SK-N-SH treated with all-trans-retinoic acid at 6 μM for 48 hours (cell line): ENCODE results near the gene SCFD2.

ENCODE experiments used
- ATAC-seq: fragments of 200-7000 bp; cut with Tn5 transposase; 3 replicates; pipeline ENCODE4 v1.9.1; 2020; ENCODE audit warnings: mild to moderate bottlenecking, moderate library complexity
- ARNTL ChIP-seq: fragments of 450-650 bp; formaldehyde crosslinking; IDR thresholded peaks from 2 replicates; pipeline ENCODE4 v1.5.0; 2020; ENCODE audit warnings: low read depth, mild to moderate bottlenecking, moderate library complexity, borderline replicate concordance
- BACH2 ChIP-seq: fragments of 250-450 bp; sonication (Bioruptor Pico); IDR thresholded peaks from 2 replicates; pipeline ENCODE4 v1.9.0; 2021; ENCODE audit warnings: mild to moderate bottlenecking, borderline replicate concordance
- CREB5 ChIP-seq: fragments of 250-450 bp; sonication (Bioruptor Pico); IDR thresholded peaks from 2 replicates; pipeline ENCODE4 v1.5.1; 2020; ENCODE audit warnings: low read depth, mild to moderate bottlenecking, moderate library complexity
- CSDC2 ChIP-seq: fragments of 250-450 bp; sonication (Bioruptor Pico); IDR thresholded peaks from 2 replicates; pipeline ENCODE4 v1.5.0; 2020; ENCODE audit warnings: mild to moderate bottlenecking, moderate library complexity
- GLIS3 ChIP-seq: fragments of 250-450 bp; sonication (Bioruptor Pico); IDR thresholded peaks from 2 replicates; pipeline ENCODE4 v1.5.0; 2020; ENCODE audit warnings: mild to moderate bottlenecking, moderate library complexity
- OSR1 ChIP-seq: fragments of 250-450 bp; sonication (Bioruptor Pico); IDR thresholded peaks from 2 replicates; pipeline ENCODE4 v1.8.0; 2022; ENCODE audit warnings: moderate library complexity, mild to moderate bottlenecking, inconsistent platforms
- POU6F1 ChIP-seq: fragments of 250-450 bp; sonication (Bioruptor Pico); IDR thresholded peaks from 2 replicates; pipeline ENCODE4 v1.8.0; 2021; ENCODE audit warnings: low read depth, mild to moderate bottlenecking, moderate library complexity, borderline replicate concordance
- PPARA ChIP-seq: fragments of 250-450 bp; sonication (Bioruptor Pico); IDR thresholded peaks from 2 replicates; pipeline ENCODE4 v1.5.0; 2020; ENCODE audit warnings: mild to moderate bottlenecking, borderline replicate concordance
- RARB ChIP-seq: fragments of 250-450 bp; sonication (Bioruptor Pico); IDR thresholded peaks from 2 replicates; pipeline ENCODE4 v1.8.0; 2021; ENCODE audit warnings: mild to moderate bottlenecking, moderate library complexity
- SNAI2 ChIP-seq: fragments of 250-450 bp; sonication (Bioruptor Pico); IDR thresholded peaks from 2 replicates; pipeline ENCODE4 v1.5.0; 2020; ENCODE audit warnings: mild to moderate bottlenecking, moderate library complexity
- TOX ChIP-seq: fragments of 250-450 bp; sonication (Bioruptor Pico); IDR thresholded peaks from 2 replicates; pipeline ENCODE4 v1.8.0; 2021; ENCODE audit warnings: mild to moderate bottlenecking, moderate library complexity, borderline replicate concordance
- TSHZ2 ChIP-seq: fragments of 250-450 bp; sonication (Bioruptor Pico); IDR thresholded peaks from 2 replicates; pipeline ENCODE4 v1.5.0; 2020; ENCODE audit warnings: mild to moderate bottlenecking, moderate library complexity
- ZC3H10 ChIP-seq: fragments of 250-450 bp; sonication (Bioruptor Pico); IDR thresholded peaks from 2 replicates; pipeline ENCODE4 v1.5.1; 2021; ENCODE audit warnings: mild to moderate bottlenecking, moderate library complexity
- ZFP3 ChIP-seq: fragments of 250-450 bp; sonication (Bioruptor Pico); IDR thresholded peaks from 2 replicates; pipeline ENCODE4 v1.5.0; 2020; ENCODE audit warnings: mild to moderate bottlenecking, moderate library complexity
- ZFP30 ChIP-seq: fragments of 450-650 bp; formaldehyde crosslinking; IDR thresholded peaks from 2 replicates; pipeline ENCODE4 v1.5.0; 2022; ENCODE audit warnings: mild to moderate bottlenecking, moderate library complexity
- ZNF565 ChIP-seq: fragments of 450-650 bp; formaldehyde crosslinking; conservative IDR thresholded peaks from 2 replicates; pipeline ENCODE4 v1.5.0; 2020; ENCODE audit warnings: low read depth, mild to moderate bottlenecking, moderate library complexity
- ZNF70 ChIP-seq: fragments of 450-650 bp; formaldehyde crosslinking; IDR thresholded peaks from 2 replicates; pipeline ENCODE4 v1.5.0; 2020; ENCODE audit warnings: mild to moderate bottlenecking, moderate library complexity
- TF ChIP-seq, protein P1 (sequence below): fragments of 250-450 bp; sonication (Bioruptor Pico); IDR thresholded peaks from 2 replicates; pipeline ENCODE4 v1.5.1; 2021; ENCODE audit warnings: mild to moderate bottlenecking, moderate library complexity
- TF ChIP-seq, protein P2 (sequence below): fragments of 250-450 bp; sonication (Bioruptor Pico); IDR thresholded peaks from 2 replicates; pipeline ENCODE4 v1.8.0; 2020; ENCODE audit warnings: mild to moderate bottlenecking, moderate library complexity, borderline replicate concordance

The SCFD2 gene

GRCh38 chr4:52995360-52996030 lies 370.4 kb downstream of the SCFD2 start:
- peak; percentile 12 for ATAC-seq
- TF ChIP-seq PPARA (CRISPR knock-in tag) = no peak
- TF ChIP-seq RARB (CRISPR knock-in tag) = no peak
- no peak for TF ChIP-seq ARNTL (CRISPR knock-in tag)
- TF ChIP-seq, protein P1, sequence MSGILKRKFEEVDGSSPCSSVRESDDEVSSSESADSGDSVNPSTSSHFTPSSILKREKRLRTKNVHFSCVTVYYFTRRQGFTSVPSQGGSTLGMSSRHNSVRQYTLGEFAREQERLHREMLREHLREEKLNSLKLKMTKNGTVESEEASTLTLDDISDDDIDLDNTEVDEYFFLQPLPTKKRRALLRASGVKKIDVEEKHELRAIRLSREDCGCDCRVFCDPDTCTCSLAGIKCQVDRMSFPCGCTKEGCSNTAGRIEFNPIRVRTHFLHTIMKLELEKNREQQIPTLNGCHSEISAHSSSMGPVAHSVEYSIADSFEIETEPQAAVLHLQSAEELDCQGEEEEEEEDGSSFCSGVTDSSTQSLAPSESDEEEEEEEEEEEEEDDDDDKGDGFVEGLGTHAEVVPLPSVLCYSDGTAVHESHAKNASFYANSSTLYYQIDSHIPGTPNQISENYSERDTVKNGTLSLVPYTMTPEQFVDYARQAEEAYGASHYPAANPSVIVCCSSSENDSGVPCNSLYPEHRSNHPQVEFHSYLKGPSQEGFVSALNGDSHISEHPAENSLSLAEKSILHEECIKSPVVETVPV (CRISPR knock-in tag) = no peak
- no peak for TF ChIP-seq GLIS3
- no peak for TF ChIP-seq POU6F1 (CRISPR knock-in tag)
- TF ChIP-seq TOX (CRISPR knock-in tag) = no peak
- TF ChIP-seq CREB5 (CRISPR knock-in tag) = no peak
- no peak for TF ChIP-seq ZFP3 (CRISPR knock-in tag)
- no peak for TF ChIP-seq BACH2 (CRISPR knock-in tag)
- TF ChIP-seq ZC3H10 = no peak
- TF ChIP-seq OSR1 (CRISPR knock-in tag) = no peak

- ATAC-seq = no peak
Measured at GRCh38 chr4:52994567-52994966, 371.3 kb downstream of the SCFD2 start.

More at GRCh38 chr4:52994567-52994966, 371.3 kb downstream of the SCFD2 start:
- TF ChIP-seq, protein P1 (CRISPR knock-in tag) = no peak
- no peak for TF ChIP-seq RARB (CRISPR knock-in tag)
- no peak for TF ChIP-seq TSHZ2
- TF ChIP-seq ZC3H10 = no peak
- TF ChIP-seq ARNTL (CRISPR knock-in tag) = no peak
- TF ChIP-seq CREB5 (CRISPR knock-in tag) = no peak
- no peak for TF ChIP-seq PPARA (CRISPR knock-in tag)
- no peak for TF ChIP-seq ZFP30 (CRISPR knock-in tag)
- no peak for TF ChIP-seq TOX (CRISPR knock-in tag)
- TF ChIP-seq SNAI2 = no peak
- TF ChIP-seq CSDC2 = no peak
- TF ChIP-seq, protein P2, sequence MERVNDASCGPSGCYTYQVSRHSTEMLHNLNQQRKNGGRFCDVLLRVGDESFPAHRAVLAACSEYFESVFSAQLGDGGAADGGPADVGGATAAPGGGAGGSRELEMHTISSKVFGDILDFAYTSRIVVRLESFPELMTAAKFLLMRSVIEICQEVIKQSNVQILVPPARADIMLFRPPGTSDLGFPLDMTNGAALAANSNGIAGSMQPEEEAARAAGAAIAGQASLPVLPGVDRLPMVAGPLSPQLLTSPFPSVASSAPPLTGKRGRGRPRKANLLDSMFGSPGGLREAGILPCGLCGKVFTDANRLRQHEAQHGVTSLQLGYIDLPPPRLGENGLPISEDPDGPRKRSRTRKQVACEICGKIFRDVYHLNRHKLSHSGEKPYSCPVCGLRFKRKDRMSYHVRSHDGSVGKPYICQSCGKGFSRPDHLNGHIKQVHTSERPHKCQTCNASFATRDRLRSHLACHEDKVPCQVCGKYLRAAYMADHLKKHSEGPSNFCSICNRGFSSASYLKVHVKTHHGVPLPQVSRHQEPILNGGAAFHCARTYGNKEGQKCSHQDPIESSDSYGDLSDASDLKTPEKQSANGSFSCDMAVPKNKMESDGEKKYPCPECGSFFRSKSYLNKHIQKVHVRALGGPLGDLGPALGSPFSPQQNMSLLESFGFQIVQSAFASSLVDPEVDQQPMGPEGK (CRISPR knock-in tag) = no peak
- no peak for TF ChIP-seq ZNF565
- TF ChIP-seq POU6F1 (CRISPR knock-in tag) = no peak
- TF ChIP-seq ZNF70 = no peak
